KMS-11 (cell line): ENCODE results near the gene RBM6.
"Not testable (repeated sequence)": the region's sequence is repeated elsewhere in the genome, so short reads cannot be mapped to it uniquely, and the experiment has no call there.

Experiments
- H2AFZ ChIP-seq: fragments of 200-600 bp; sonication (generic); 2 replicates; pipeline ENCODE4 v1.6.1; 2016; ENCODE audit warnings: antibody characterized with exemption, mixed run types, low read depth
- H3K27ac ChIP-seq: fragments of 200-600 bp; sonication (generic); 2 replicates; pipeline ENCODE4 v1.6.1; 2016; ENCODE audit warnings: mild to moderate bottlenecking, mixed run types
- H3K27me3 ChIP-seq: fragments of 200-600 bp; sonication (generic); 2 replicates; pipeline ENCODE4 v1.6.1; 2017; ENCODE audit warnings: mild to moderate bottlenecking, low read depth, mixed run types, moderate library complexity; ENCODE audit not compliant: insufficient read depth
- H3K36me3 ChIP-seq: fragments of 200-600 bp; sonication (generic); 2 replicates; pipeline ENCODE4 v1.6.1; 2017; ENCODE audit warnings: mild to moderate bottlenecking, mixed run types; ENCODE audit not compliant: insufficient read depth
- H3K4me1 ChIP-seq: fragments of 200-600 bp; sonication (generic); 2 replicates; pipeline ENCODE4 v1.6.1; 2016; ENCODE audit warnings: mild to moderate bottlenecking, low read depth, mixed run types; ENCODE audit not compliant: poor library complexity, severe bottlenecking
- H3K4me2 ChIP-seq: fragments of 200-600 bp; sonication (generic); 2 replicates; pipeline ENCODE4 v1.7.0; 2016; ENCODE audit warnings: mild to moderate bottlenecking, mixed run types
- H3K4me3 ChIP-seq: fragments of 200-600 bp; sonication (generic); IDR thresholded peaks from 2 replicates; pipeline ENCODE4 v1.6.1; 2017; ENCODE audit warnings: low read depth, low read length, mixed read lengths; ENCODE audit not compliant: insufficient read depth
- H3K79me2 ChIP-seq: fragments of 200-600 bp; sonication (generic); 2 replicates; pipeline ENCODE4 v1.6.1; 2016; ENCODE audit warnings: low read depth, mixed run types; ENCODE audit not compliant: insufficient read depth
- H3K9ac ChIP-seq: fragments of 200-600 bp; sonication (generic); 2 replicates; pipeline ENCODE4 v1.6.1; 2016; ENCODE audit warnings: mild to moderate bottlenecking, mixed run types
- H4K20me1 ChIP-seq: fragments of 200-600 bp; sonication (generic); 2 replicates; pipeline ENCODE4 v1.6.1; 2016; ENCODE audit warnings: mild to moderate bottlenecking, mixed run types; ENCODE audit not compliant: insufficient read depth
- TF ChIP-seq, protein P1 (sequence below): fragments of 200-600 bp; sonication (generic); conservative IDR thresholded peaks from 2 replicates; pipeline ENCODE4 v1.6.1; 2017; ENCODE audit warnings: low read depth, mild to moderate bottlenecking, antibody characterized with exemption, low read length, moderate library complexity, mixed read lengths

The RBM6 gene

DNA sequence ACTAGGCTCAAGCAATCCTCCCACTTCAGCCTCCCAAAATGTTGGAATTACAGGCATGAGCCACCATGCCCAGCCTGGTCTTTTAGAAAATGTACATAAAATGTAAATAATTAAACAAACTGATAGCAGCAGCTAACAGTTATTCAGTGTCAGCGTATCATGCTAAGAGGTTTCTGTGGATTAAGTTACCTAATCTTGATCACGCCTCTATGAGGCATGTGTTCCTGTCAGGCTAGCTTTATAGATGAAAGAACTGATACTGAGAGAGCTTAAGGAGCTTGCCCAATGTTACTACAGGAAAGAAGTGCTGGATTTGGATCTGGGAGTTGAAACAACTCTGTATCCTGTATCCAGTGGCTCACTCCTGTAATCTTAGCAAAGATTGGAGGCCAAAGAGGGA lies 25.0 kb upstream of the RBM6 start:
- Histone ChIP-seq H3K27me3 (no peaks in the 10 kb centered on the region), H3K79me2 (no peaks in the 10 kb centered on the region), H3K4me3 (no peak overlapping the region), H4K20me1 (no peaks in the 10 kb centered on the region), H3K36me3 (no peaks in the 10 kb centered on the region), H2AFZ (no peak overlapping the region), H3K4me2 (no peak overlapping the region), H3K9ac (no peak overlapping the region), H3K4me1 (no peaks in the 10 kb centered on the region), H3K27ac (no peak overlapping the region)
- TF ChIP-seq, protein P1, sequence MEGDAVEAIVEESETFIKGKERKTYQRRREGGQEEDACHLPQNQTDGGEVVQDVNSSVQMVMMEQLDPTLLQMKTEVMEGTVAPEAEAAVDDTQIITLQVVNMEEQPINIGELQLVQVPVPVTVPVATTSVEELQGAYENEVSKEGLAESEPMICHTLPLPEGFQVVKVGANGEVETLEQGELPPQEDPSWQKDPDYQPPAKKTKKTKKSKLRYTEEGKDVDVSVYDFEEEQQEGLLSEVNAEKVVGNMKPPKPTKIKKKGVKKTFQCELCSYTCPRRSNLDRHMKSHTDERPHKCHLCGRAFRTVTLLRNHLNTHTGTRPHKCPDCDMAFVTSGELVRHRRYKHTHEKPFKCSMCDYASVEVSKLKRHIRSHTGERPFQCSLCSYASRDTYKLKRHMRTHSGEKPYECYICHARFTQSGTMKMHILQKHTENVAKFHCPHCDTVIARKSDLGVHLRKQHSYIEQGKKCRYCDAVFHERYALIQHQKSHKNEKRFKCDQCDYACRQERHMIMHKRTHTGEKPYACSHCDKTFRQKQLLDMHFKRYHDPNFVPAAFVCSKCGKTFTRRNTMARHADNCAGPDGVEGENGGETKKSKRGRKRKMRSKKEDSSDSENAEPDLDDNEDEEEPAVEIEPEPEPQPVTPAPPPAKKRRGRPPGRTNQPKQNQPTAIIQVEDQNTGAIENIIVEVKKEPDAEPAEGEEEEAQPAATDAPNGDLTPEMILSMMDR = no peak

GRCh38 chr3:49916686-49917085 lies 23.3 kb upstream of the RBM6 start:
- no peak overlapping the region for H3K9ac ChIP-seq

DNA sequence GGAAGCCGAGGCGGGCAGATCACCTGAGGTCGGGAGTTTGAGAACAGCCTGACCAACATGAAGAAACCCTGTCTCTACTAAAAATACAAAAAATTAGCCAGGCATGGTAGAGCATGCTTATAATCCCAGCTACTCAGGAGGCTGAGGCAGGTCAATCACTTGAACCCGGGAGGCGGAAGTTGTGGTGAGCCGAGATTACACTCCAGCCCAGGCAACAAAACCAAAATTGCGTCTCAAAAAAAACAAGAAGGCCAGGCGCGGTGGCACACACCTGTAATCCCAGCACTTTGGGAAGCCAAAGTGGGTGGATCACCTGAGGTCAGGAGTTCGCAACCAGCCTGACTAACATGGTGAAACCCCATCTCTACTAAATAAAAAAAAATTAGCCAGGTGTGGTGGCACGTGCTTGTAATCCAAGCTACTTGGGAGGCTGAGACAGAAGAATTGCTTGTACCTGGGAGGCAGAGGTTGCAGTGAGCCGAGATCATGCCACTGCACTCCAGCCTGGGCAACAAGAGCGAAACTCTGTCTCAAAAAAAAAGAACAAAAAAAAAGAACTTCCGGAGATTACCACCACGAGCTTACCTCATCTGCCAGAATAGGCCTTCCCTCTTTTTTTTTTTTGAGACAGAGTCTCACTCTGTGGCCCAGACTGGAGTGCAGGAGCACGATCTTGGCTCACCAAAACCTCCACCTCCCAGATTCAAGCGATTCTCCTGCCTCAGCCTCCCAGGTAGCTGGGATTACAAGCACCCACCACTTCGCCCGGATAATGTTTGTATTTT lies 22.0 kb upstream of the RBM6 start:
- not testable (repeated sequence) for H3K36me3 ChIP-seq, H3K9ac ChIP-seq, H4K20me1 ChIP-seq, H3K4me2 ChIP-seq, H3K4me3 ChIP-seq, H3K79me2 ChIP-seq, H3K27me3 ChIP-seq, H3K27ac ChIP-seq, H2AFZ ChIP-seq, H3K4me1 ChIP-seq

More at GRCh38 chr3:49916686-49917085, 23.3 kb upstream of the RBM6 start:
- H3K79me2 ChIP-seq = no peaks in the 10 kb centered on the region
- H3K36me3 ChIP-seq = no peaks in the 10 kb centered on the region
- no peak overlapping the region for H3K27ac ChIP-seq
- no peak overlapping the region for H2AFZ ChIP-seq
- TF ChIP-seq, protein P1 = no peak
- H3K4me2 ChIP-seq = no peak overlapping the region
- no peaks in the 10 kb centered on the region for H3K27me3 ChIP-seq
- H3K4me3 ChIP-seq = no peak overlapping the region
- H4K20me1 ChIP-seq = no peaks in the 10 kb centered on the region
- H3K4me1 ChIP-seq = no peaks in the 10 kb centered on the region

DNA sequence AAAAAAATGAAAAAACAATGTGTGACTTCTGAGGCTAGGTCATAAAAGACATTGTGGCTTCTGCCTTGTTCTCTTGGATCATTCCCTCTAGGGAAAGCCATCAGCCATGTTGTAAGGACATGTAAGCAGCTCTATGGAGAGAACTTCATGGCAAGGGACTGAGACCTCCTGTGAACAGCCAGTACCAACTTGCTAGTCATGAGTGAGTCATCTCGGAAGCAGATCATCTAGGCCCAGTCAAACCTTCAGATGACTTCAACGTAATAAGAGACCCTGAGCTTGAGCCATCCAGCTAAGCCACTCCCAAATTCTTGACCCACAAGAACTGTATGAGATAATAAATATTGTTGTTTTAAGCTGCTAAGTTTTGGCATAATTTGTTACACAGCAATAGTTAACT lies 15.3 kb upstream of the RBM6 start:
- no peak overlapping the region for H3K4me3 ChIP-seq
- H4K20me1 ChIP-seq = no peaks in the 10 kb centered on the region
- TF ChIP-seq, protein P1 = no peak

DNA sequence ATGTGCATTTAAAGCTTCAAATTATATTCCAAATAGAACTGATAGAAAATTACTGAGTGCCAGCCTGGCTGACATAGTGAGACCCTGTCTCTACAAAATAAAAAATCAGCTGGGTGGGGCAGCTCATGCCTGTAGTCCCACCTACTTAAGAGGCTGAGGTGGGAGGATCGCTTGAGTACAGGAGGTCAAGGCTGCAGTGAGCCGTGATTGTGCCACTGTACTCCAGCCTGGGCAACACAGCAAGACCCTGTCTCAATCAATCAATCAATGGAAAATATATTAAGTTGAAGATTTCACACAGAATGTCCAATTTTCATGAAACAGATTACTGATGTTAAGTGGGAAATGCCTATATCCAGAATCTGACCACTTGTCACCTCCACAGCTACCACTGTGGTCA lies 14.5 kb upstream of the RBM6 start:
- Histone ChIP-seq H3K9ac (no peak overlapping the region), H3K36me3 (no peaks in the 10 kb centered on the region), H2AFZ (no peak overlapping the region), H3K79me2 (no peaks in the 10 kb centered on the region), H3K4me3 (no peak overlapping the region), H3K27ac (no peak overlapping the region), H3K27me3 (no peaks in the 10 kb centered on the region), H3K4me2 (no peak overlapping the region), H3K4me1 (peaks cover 13% of the 10 kb centered on the region), H4K20me1 (no peaks in the 10 kb centered on the region)
- TF ChIP-seq, protein P1 = no peak

More for the DNA sequence above, 15.3 kb upstream of the RBM6 start:
- H2AFZ ChIP-seq = no peak overlapping the region
- no peak overlapping the region for H3K27ac ChIP-seq
- no peak overlapping the region for H3K4me2 ChIP-seq
- no peaks in the 10 kb centered on the region for H3K79me2 ChIP-seq
- H3K4me1 ChIP-seq = peaks cover 9% of the 10 kb centered on the region
- H3K9ac ChIP-seq = no peak overlapping the region
- no peaks in the 10 kb centered on the region for H3K36me3 ChIP-seq
- H3K27me3 ChIP-seq = no peaks in the 10 kb centered on the region
